Liver (tissue), 9 donors: ENCODE measurements around the gene CREB1. TPM values are rescaled to one million over a fixed set of nuclear protein-coding genes. Genes with fewer than 3 reads are reported as not detected.

ENCODE experiments used
- DNase-seq: peaks from one replicate; pipeline ENCODE4 v3.0.0-alpha.2; 2017; ENCODE audit warnings: low spot score
- H3K27ac ChIP-seq, 2 donors: one replicate each; pipeline ENCODE4 v1.7.0; 2013; ENCODE audit warnings: inconsistent platforms in 2 of 2, low read length in 2 of 2, control low read depth in 1 of 2, low read depth in 1 of 2, mild to moderate bottlenecking in 1 of 2
- H3K27me3 ChIP-seq, 4 donors: one replicate each; pipeline versions ENCODE4 v1.6.1 to v1.7.0; 2013; ENCODE audit warnings: low read length in 3 of 4, inconsistent platforms in 1 of 4, mild to moderate bottlenecking in 1 of 4, moderate library complexity in 1 of 4; ENCODE audit not compliant: control insufficient read depth in 4 of 4, insufficient read depth in 4 of 4
- H3K36me3 ChIP-seq, 4 donors: one replicate each; pipeline versions ENCODE4 v1.6.1 to v1.7.0; 2013; ENCODE audit warnings: low read length in 3 of 4, mild to moderate bottlenecking in 3 of 4, low read depth in 1 of 4, moderate library complexity in 1 of 4; ENCODE audit not compliant: control insufficient read depth in 4 of 4, insufficient read depth in 3 of 4
- H3K4me1 ChIP-seq, 4 donors: one replicate each; pipeline versions ENCODE4 v1.6.1 to v1.7.0; 2013; ENCODE audit warnings: low read length in 3 of 4, mild to moderate bottlenecking in 3 of 4, moderate library complexity in 1 of 4; ENCODE audit not compliant: control insufficient read depth in 4 of 4, insufficient read depth in 4 of 4
- H3K4me3 ChIP-seq, 3 donors: one replicate each; pipeline versions ENCODE4 v1.6.1 to v1.7.0; 2013; ENCODE audit warnings: low read length in 3 of 3, control low read depth in 1 of 3, low read depth in 1 of 3, mild to moderate bottlenecking in 1 of 3
- H3K9ac ChIP-seq, 2 donors: one replicate each; pipeline ENCODE4 v1.7.0; 2013; ENCODE audit warnings: low read length in 2 of 2, mild to moderate bottlenecking in 2 of 2, moderate library complexity in 2 of 2, control low read depth in 1 of 2, low read depth in 1 of 2
- H3K9me3 ChIP-seq, 4 donors: one replicate each; pipeline versions ENCODE4 v1.6.1 to v1.7.0; 2013; ENCODE audit warnings: low read length in 3 of 4; ENCODE audit not compliant: control insufficient read depth in 4 of 4
- EGR1 ChIP-seq, 2 donors: IDR thresholded peaks; 2 replicates each; pipeline ENCODE4 v1.6.1; 2016 to 2018; ENCODE audit warnings: antibody characterized with exemption in 2 of 2, low read depth in 2 of 2
- FOXA2 ChIP-seq: IDR thresholded peaks from 2 replicates; pipeline ENCODE4 v1.6.1; 2016; ENCODE audit warnings: antibody characterized with exemption
- GABPA ChIP-seq, 2 donors: IDR thresholded peaks in 1 of 2; conservative IDR thresholded peaks in 1 of 2; 2 replicates each; pipeline ENCODE4 v1.6.1; 2016; ENCODE audit warnings: antibody characterized with exemption in 2 of 2, mild to moderate bottlenecking in 1 of 2, moderate library complexity in 1 of 2
- HNF4A ChIP-seq, 2 donors: conservative IDR thresholded peaks; 2 replicates each; pipeline ENCODE4 v1.6.1; 2016; ENCODE audit warnings: antibody characterized with exemption in 2 of 2, mild to moderate bottlenecking in 2 of 2
- HNF4G ChIP-seq: IDR thresholded peaks from 2 replicates; pipeline ENCODE4 v1.6.1; 2016; ENCODE audit warnings: antibody characterized with exemption
- NR2F2 ChIP-seq: IDR thresholded peaks from 2 replicates; pipeline ENCODE4 v1.6.1; 2016; ENCODE audit warnings: antibody characterized with exemption
- RAD21 ChIP-seq, 2 donors: IDR thresholded peaks; 2 replicates each; pipeline ENCODE4 v1.6.1; 2016; ENCODE audit warnings: antibody characterized with exemption in 2 of 2, mild to moderate bottlenecking in 2 of 2
- RXRA ChIP-seq, 2 donors: IDR thresholded peaks; 2 replicates each; pipeline ENCODE4 v1.6.1; 2017 to 2018; ENCODE audit warnings: antibody characterized with exemption in 2 of 2, mild to moderate bottlenecking in 1 of 2
- SP1 ChIP-seq: IDR thresholded peaks from 2 replicates; pipeline ENCODE4 v1.6.1; 2018; ENCODE audit warnings: antibody characterized with exemption, mild to moderate bottlenecking
- TAF1 ChIP-seq: conservative IDR thresholded peaks from 2 replicates; pipeline ENCODE4 v1.6.1; 2016; ENCODE audit warnings: antibody characterized with exemption, mild to moderate bottlenecking
- YY1 ChIP-seq: IDR thresholded peaks from 2 replicates; pipeline ENCODE4 v1.6.1; 2016; ENCODE audit warnings: antibody characterized with exemption, mild to moderate bottlenecking
- whole genome bisulfite sequencing: extraction: QIAGEN DNeasy Blood & Tissue Kit; methylation state at CpG from one replicate; pipeline ENCODE4 v1.1.7; 2013; 5-methylcytosine and 5-hydroxymethylcytosine counted together
- polyA plus RNA-seq, 2 donors: library from polyadenylated mRNA; stranded (reverse) in 1 of 2; unstranded in 1 of 2; fragments of 200-250 nt in 1 of 2; fragments of >200 nt in 1 of 2; fragmentation: Nextera tagmentation in 1 of 2; extraction: Ambion mirVana in 1 of 2; gene quantifications; one replicate each; pipeline versions ENCODE4 v1.2.1 to v1.2.3, GENCODE V29; 2013 to 2015
- total RNA-seq, 2 donors: library from RNA; depleted of rRNA; stranded (reverse); fragments of >200 nt; gene quantifications; one replicate each; pipeline ENCODE4 v1.2.3, GENCODE V29; 2014
- TF ChIP-seq, protein P1 (sequence below): IDR thresholded peaks from 2 replicates; pipeline ENCODE4 v1.6.1; 2016; ENCODE audit warnings: antibody characterized with exemption, mild to moderate bottlenecking
- TF ChIP-seq, protein P2 (sequence below): IDR thresholded peaks from 2 replicates; pipeline ENCODE4 v1.6.1; 2016; ENCODE audit warnings: antibody characterized with exemption
- TF ChIP-seq, protein P3 (sequence below): fragments of 150-350 bp; IDR thresholded peaks from 2 replicates; pipeline ENCODE4 v1.5.1; 2017; ENCODE audit warnings: improper control_type of control experiment, low read depth, low read length; ENCODE audit not compliant: missing input control
- donor health status: healthy.
- donor health status: healthy.
- donor health status: healthy.
- donor health status: healthy.
- donor health status: healthy.

CREB1 gene
- total and polyA plus RNA-seq, 4 donors = 4.4 to 24.4 (median 14.5) TPM

DNA sequence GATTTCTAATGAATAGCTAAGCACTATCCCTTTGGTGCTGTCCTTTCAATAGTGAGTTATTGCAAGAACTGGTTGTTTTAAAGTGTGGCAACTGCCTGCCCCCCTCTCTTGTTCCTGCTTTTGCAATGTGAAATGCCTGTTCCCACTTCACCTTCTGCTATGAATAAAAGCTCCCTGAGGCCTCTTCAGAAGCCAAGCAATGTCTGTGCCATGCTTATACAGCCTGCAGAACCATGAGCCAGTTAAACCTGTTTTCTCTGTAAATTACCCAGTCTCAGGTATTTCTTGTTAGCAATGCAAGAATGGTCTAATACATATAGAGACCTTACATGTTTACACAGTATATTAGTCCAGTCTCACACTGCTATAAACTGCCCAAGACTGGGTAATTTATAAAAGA lies 110.4 kb downstream of the CREB1 start (continued):
- TF ChIP-seq, protein P1, sequence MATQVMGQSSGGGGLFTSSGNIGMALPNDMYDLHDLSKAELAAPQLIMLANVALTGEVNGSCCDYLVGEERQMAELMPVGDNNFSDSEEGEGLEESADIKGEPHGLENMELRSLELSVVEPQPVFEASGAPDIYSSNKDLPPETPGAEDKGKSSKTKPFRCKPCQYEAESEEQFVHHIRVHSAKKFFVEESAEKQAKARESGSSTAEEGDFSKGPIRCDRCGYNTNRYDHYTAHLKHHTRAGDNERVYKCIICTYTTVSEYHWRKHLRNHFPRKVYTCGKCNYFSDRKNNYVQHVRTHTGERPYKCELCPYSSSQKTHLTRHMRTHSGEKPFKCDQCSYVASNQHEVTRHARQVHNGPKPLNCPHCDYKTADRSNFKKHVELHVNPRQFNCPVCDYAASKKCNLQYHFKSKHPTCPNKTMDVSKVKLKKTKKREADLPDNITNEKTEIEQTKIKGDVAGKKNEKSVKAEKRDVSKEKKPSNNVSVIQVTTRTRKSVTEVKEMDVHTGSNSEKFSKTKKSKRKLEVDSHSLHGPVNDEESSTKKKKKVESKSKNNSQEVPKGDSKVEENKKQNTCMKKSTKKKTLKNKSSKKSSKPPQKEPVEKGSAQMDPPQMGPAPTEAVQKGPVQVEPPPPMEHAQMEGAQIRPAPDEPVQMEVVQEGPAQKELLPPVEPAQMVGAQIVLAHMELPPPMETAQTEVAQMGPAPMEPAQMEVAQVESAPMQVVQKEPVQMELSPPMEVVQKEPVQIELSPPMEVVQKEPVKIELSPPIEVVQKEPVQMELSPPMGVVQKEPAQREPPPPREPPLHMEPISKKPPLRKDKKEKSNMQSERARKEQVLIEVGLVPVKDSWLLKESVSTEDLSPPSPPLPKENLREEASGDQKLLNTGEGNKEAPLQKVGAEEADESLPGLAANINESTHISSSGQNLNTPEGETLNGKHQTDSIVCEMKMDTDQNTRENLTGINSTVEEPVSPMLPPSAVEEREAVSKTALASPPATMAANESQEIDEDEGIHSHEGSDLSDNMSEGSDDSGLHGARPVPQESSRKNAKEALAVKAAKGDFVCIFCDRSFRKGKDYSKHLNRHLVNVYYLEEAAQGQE = no peak
- TF ChIP-seq GABPA (IDR thresholded peaks at IDR 0.05 in 1 of 2, conservative IDR thresholded peaks at IDR 0.05 in 1 of 2) = no peak
- TF ChIP-seq FOXA2 = no peak

DNA sequence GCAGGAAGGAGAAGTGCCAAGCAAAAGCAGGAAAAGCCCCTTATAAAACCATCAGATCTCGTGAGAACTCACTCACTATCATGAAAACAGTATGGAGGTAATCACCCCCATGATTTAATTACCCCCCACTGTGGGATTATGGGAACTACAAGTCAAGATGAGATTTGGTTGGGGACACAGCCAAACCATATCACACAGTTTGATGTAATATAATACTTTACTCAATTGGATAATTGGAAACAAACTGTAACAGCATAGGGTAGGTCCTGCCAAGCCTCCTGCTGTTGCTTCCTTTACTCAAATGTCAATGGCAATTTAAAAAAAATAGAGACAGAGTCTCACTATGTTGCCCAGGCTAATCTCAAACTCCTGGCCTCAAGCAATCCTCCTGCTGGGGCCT lies 110.9 kb downstream of the CREB1 start:
- WGBS = 83% methylated on average over 1 of the region's 1 CpG
- Histone ChIP-seq H3K4me1 (no peaks in the 10 kb centered on the region), H3K9ac (no peak overlapping the region), H3K4me3 (no peak overlapping the region), H3K27ac (no peak overlapping the region), H3K9me3 (no peaks in the 10 kb centered on the region), H3K36me3 (no peaks in the 10 kb centered on the region), H3K27me3 (no peaks in the 10 kb centered on the region)
- TF ChIP-seq EGR1 (IDR thresholded peaks at IDR 0.05; ENCODE audit: low read depth in 2 of 2) = no peak
- TF ChIP-seq RAD21 (IDR thresholded peaks at IDR 0.05) = no peak
- TF ChIP-seq HNF4G = no peak
- TF ChIP-seq SP1 = no peak
- no peak for TF ChIP-seq HNF4A (conservative IDR thresholded peaks at IDR 0.05)
- TF ChIP-seq, protein P2, sequence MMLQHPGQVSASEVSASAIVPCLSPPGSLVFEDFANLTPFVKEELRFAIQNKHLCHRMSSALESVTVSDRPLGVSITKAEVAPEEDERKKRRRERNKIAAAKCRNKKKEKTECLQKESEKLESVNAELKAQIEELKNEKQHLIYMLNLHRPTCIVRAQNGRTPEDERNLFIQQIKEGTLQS = no peak
- TF ChIP-seq GABPA (IDR thresholded peaks at IDR 0.05 in 1 of 2, conservative IDR thresholded peaks at IDR 0.05 in 1 of 2) = no peak
- no peak for TF ChIP-seq YY1
- TF ChIP-seq, protein P1 = no peak
- TF ChIP-seq TAF1 = no peak
- TF ChIP-seq RXRA (IDR thresholded peaks at IDR 0.05) = no peak
- TF ChIP-seq, protein P3, sequence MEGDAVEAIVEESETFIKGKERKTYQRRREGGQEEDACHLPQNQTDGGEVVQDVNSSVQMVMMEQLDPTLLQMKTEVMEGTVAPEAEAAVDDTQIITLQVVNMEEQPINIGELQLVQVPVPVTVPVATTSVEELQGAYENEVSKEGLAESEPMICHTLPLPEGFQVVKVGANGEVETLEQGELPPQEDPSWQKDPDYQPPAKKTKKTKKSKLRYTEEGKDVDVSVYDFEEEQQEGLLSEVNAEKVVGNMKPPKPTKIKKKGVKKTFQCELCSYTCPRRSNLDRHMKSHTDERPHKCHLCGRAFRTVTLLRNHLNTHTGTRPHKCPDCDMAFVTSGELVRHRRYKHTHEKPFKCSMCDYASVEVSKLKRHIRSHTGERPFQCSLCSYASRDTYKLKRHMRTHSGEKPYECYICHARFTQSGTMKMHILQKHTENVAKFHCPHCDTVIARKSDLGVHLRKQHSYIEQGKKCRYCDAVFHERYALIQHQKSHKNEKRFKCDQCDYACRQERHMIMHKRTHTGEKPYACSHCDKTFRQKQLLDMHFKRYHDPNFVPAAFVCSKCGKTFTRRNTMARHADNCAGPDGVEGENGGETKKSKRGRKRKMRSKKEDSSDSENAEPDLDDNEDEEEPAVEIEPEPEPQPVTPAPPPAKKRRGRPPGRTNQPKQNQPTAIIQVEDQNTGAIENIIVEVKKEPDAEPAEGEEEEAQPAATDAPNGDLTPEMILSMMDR = no peak
- no peak for TF ChIP-seq NR2F2
- no peak for DNase-seq
